Astrocyte of the spinal cord (primary cell): ENCODE measurements around the gene ARRDC1.
"Not testable (repeated sequence)": the region's sequence is repeated elsewhere in the genome, so short reads cannot be mapped to it uniquely, and the experiment has no call there.

Experiments
- DNase-seq: peaks from one replicate; pipeline ENCODE4 v3.0.0; 2011; ENCODE audit warnings: low read depth, low spot score
- H3K4me3 ChIP-seq: 2 replicates; pipeline ENCODE4 v1.5.1; 2011; ENCODE audit warnings: low read depth, mild to moderate bottlenecking, low read length, moderate library complexity
- CTCF ChIP-seq: IDR thresholded peaks from 2 replicates; pipeline ENCODE4 v1.5.1; 2012; ENCODE audit warnings: low read depth, mild to moderate bottlenecking, low read length, inconsistent platforms
- in situ Hi-C: cut with HindIII; loops from 2 replicates; pipeline ENCODE4 v1.10.0; 2017; ENCODE audit warnings: low sequenced_read_pairs

ARRDC1 gene, protein sequence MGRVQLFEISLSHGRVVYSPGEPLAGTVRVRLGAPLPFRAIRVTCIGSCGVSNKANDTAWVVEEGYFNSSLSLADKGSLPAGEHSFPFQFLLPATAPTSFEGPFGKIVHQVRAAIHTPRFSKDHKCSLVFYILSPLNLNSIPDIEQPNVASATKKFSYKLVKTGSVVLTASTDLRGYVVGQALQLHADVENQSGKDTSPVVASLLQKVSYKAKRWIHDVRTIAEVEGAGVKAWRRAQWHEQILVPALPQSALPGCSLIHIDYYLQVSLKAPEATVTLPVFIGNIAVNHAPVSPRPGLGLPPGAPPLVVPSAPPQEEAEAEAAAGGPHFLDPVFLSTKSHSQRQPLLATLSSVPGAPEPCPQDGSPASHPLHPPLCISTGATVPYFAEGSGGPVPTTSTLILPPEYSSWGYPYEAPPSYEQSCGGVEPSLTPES

GRCh38 chr9:137605121-137606004 lies at the start of gene ARRDC1:
ARRDC1 (plus strand) TSS chr9:137605686; CDS start chr9:137605718, 32 bp downstream.
- H3K4me3 ChIP-seq, result peak within 1 kb of the TSS; percentile 44
- in situ Hi-C loops, result no loop called here
- DNase-seq, result peak; percentile 89
- no peak for TF ChIP-seq CTCF

DNA sequence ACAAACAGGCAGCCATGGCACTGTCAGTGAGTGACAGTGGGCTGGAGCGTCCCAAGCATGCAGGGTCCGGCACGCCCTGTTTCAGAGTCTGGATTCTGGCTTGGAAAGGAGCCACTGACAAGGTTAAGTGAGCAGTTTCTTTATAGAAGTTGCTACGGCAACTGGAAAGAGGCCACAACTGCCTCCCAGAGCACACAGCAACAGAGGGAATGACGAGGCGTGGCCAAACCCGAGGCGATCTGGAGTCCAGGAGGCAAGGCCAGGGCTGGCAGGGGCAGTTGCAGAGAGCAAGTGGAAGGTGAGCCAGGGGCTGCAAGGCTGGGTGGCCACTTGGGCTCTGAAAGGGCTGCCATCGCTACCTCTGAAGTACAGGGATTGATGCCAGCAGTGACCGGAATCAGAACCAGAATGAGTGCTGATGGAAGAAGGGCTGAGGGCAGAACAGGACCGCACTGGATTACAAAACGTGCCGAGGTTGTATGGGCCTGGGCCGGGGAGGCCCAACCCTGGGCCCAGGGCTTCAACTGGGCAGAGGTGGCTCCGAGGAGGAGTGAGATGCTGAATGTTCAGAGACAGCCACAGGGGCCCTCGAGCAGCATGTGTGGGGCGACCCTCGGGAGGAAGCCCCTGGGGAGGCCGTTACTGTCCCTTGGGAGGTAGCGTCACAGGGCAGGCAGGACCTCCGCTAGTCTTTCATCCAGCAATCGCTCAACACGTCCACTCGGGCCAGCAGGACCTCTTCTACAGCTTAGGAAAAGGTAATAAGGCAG lies 49.2 kb upstream of the ARRDC1 start:
- no peak for TF ChIP-seq CTCF
- peak; percentile 69 for DNase-seq
- in situ Hi-C loops, result no loop called here
- no peak overlapping the region for H3K4me3 ChIP-seq

DNA sequence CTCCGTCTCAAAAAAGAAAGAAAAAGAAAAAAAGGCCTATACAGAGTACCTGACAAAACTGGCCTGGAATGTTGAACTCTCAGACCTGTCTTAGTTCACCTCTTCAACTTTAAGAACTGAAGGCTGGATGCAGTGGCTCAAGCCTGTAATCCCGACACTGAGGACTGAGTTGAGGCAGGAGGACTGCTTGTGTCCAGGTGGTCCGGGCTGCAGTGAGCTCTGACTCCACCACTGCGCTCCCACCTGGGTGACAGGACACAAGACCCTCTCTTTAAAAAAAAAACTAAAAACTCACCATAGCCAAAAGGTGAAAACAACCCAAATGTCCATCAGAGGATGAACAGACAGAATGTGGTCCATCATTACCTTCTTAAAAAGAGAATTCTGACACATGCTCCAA lies 47.4 kb upstream of the ARRDC1 start:
- H3K4me3 ChIP-seq, result no peak overlapping the region
- in situ Hi-C loops, result no loop called here
- TF ChIP-seq CTCF, result no peak
- no peak for DNase-seq

DNA sequence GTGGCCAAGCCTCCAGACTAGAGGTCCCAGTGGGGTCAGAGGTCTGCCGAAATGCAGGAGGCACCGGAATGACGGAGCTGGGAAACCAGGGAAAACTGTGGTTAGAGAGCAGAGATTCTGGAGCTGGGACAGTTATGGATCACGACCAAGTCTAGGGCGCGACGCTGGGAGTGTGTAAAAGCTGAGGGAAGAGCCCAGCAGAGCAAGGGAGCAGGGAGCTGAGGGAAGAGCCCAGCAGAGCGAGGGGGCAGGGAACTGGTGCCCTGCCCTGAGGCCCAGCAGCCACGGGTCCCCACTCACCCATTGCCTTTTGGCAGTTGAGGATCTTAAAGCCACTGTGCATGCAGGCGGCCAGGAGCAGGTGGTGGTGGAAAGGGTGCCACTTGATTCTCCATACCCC lies 41.4 kb upstream of the ARRDC1 start:
- H3K4me3 ChIP-seq, result no peak overlapping the region
- no peak for DNase-seq
- in situ Hi-C loops, result no loop called here
- no peak for TF ChIP-seq CTCF

- in situ Hi-C loops, result no loop called here
- no peak for DNase-seq
- TF ChIP-seq CTCF, result no peak
- no peak overlapping the region for H3K4me3 ChIP-seq
Observed at GRCh38 chr9:137564817-137565411, 40.6 kb upstream of the ARRDC1 start.

GRCh38 chr9:137568445-137568844 lies 37.0 kb upstream of the ARRDC1 start:
- H3K4me3 ChIP-seq, DNase-seq, in situ Hi-C loops: not testable (repeated sequence)
